Measurements from ENCODE around the gene MBNL3. TPM values are rescaled to one million over a fixed set of nuclear protein-coding genes. Genes with fewer than 3 reads are reported as not detected.

MBNL3 gene
- total RNA-seq, 1 donor from 2014 or later, result 3.1 TPM

DNA sequence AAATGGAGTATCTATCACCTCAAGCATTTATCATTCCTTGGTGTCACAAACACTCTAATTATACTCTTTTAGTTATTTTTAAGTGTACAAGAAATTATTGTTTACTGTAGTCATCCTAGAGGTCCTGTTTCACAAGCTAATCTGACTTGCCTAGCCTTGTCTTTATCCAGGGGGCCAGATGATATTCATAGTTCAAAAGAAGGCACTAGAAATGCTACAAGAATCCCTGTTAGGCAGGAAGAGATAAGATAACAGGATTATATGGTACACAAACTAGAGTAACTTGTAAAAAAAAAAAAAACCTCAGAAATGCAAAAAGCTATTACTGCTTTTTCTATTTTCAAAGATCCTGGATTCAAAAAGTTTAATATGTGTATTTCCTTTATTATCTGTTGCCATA lies 95.8 kb downstream of the MBNL3 start:
- Histone ChIP-seq H3K9me3 (no peaks in the 10 kb centered on the region), H3K4me1 (no peaks in the 10 kb centered on the region), H3K27ac (no peak overlapping the region), H3K4me3 (no peak overlapping the region), H3K27me3 (no peaks in the 10 kb centered on the region), H3K36me3 (no peaks in the 10 kb centered on the region)
- TF ChIP-seq, protein P1, sequence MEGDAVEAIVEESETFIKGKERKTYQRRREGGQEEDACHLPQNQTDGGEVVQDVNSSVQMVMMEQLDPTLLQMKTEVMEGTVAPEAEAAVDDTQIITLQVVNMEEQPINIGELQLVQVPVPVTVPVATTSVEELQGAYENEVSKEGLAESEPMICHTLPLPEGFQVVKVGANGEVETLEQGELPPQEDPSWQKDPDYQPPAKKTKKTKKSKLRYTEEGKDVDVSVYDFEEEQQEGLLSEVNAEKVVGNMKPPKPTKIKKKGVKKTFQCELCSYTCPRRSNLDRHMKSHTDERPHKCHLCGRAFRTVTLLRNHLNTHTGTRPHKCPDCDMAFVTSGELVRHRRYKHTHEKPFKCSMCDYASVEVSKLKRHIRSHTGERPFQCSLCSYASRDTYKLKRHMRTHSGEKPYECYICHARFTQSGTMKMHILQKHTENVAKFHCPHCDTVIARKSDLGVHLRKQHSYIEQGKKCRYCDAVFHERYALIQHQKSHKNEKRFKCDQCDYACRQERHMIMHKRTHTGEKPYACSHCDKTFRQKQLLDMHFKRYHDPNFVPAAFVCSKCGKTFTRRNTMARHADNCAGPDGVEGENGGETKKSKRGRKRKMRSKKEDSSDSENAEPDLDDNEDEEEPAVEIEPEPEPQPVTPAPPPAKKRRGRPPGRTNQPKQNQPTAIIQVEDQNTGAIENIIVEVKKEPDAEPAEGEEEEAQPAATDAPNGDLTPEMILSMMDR (IDR thresholded peaks at IDR 0.05), result no peak
- intact Hi-C loops (cut with DNase I), result no loop called here
- no peak for DNase-seq (ENCODE audit: low spot score in 2 of 2)

DNA sequence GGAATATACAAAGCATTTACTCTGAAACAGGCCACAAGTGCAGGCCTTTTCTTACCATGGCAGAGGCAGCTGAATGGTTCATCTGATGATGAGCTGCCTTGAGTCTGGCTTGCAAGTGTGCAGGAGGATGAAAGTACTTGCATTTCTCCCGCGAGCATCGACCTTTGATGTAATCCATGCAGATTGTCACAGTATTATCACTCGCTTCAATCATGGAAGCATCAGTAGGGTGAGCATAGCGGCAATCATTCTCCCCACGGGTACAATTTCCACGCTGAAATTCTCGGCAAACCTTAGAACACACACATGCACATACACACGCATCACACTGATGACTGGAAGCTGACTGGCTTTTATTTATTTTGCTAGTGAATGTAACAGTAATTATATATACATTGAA lies 98.0 kb downstream of the MBNL3 start:
- DNase-seq (ENCODE audit: low spot score in 2 of 2), result no peak
- no peaks in the 10 kb centered on the region for H3K9me3 ChIP-seq
- H3K36me3 ChIP-seq, result no peaks in the 10 kb centered on the region
- no peaks in the 10 kb centered on the region for H3K27me3 ChIP-seq
- H3K4me1 ChIP-seq, result no peaks in the 10 kb centered on the region
- no peak overlapping the region for H3K27ac ChIP-seq
- H3K4me3 ChIP-seq, result no peak overlapping the region
- TF ChIP-seq, protein P1 (IDR thresholded peaks at IDR 0.05), result no peak
- intact Hi-C loops (cut with DNase I), result no loop called here

DNA sequence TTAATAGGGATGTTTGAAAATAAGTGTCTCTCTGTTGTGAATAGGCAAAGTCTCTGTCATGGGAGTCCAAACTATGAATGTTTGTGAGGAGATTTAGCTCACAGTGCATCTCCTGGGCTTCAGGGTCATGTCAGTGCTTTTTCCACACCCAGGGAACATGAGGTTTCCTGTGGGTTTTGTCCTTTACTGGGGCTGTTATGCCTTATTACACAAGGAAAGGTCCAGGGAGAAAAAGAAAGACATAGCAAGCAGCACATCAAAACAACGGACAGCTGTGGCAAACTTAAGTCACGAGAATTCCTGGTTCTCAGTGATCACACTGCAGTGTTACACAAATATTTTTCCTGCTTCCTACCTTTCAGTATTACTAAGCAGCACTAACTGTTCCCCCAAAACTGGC lies 99.4 kb downstream of the MBNL3 start:
- intact Hi-C loops (cut with DNase I), result no loop called here
- H3K27me3 ChIP-seq, result no peaks in the 10 kb centered on the region
- no peaks in the 10 kb centered on the region for H3K4me1 ChIP-seq
- H3K4me3 ChIP-seq, result no peak overlapping the region
- no peak overlapping the region for H3K27ac ChIP-seq
- no peaks in the 10 kb centered on the region for H3K36me3 ChIP-seq
- H3K9me3 ChIP-seq, result no peaks in the 10 kb centered on the region
- DNase-seq (ENCODE audit: low spot score in 2 of 2), result no peak
- TF ChIP-seq, protein P1 (IDR thresholded peaks at IDR 0.05), result no peak

DNA sequence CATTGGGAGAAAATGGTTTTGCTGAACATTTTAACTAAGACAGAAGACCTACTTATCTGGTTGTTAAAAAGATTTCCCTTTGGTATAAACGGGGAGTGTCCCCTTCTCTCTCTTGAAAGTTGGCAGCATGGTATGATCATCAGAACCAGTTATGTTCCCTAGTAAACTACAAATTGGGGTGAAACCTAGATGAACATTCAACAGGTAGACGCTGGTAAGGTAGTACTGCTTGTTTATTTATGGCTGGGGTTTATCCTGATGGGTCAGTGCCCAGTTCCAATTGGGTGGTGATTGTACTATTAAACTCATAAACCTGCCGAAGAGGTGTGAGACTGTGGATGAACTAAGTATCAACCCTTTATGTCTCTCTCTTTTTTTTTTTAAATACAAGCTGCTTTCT lies 100.5 kb downstream of the MBNL3 start:
- Histone ChIP-seq H3K4me1 (no peaks in the 10 kb centered on the region), H3K36me3 (no peaks in the 10 kb centered on the region), H3K9me3 (no peaks in the 10 kb centered on the region), H3K27me3 (no peaks in the 10 kb centered on the region), H3K27ac (no peak overlapping the region), H3K4me3 (no peak overlapping the region)
- intact Hi-C loops (cut with DNase I), result no loop called here
- TF ChIP-seq, protein P1 (IDR thresholded peaks at IDR 0.05), result no peak
- no peak for DNase-seq (ENCODE audit: low spot score in 2 of 2)

DNA sequence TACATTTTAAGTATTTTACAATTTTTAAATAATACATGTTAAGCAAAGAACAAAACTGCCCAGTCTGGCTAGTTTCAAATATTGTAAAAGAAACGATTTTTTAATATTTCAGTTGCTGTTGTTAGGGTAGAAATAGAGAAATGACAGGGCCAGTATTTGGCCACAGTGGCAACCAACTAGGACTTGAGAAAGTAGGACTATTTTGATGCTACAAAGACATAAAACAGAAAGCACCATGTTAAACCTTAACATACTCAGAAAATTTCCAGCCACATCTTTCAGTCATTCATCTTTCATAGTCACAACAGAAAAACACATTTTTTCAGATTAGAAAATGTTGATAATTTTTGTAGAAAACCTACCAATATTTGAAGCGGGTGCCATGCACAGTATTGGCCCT lies 104.5 kb downstream of the MBNL3 start:
- Histone ChIP-seq H3K4me1 (no peaks in the 10 kb centered on the region), H3K27me3 (no peaks in the 10 kb centered on the region), H3K4me3 (no peak overlapping the region), H3K27ac (no peak overlapping the region), H3K36me3 (no peaks in the 10 kb centered on the region), H3K9me3 (no peaks in the 10 kb centered on the region)
- TF ChIP-seq, protein P1 (IDR thresholded peaks at IDR 0.05), result no peak
- intact Hi-C loops (cut with DNase I), result no loop called here
- no peak for DNase-seq (ENCODE audit: low spot score in 2 of 2)

DNA sequence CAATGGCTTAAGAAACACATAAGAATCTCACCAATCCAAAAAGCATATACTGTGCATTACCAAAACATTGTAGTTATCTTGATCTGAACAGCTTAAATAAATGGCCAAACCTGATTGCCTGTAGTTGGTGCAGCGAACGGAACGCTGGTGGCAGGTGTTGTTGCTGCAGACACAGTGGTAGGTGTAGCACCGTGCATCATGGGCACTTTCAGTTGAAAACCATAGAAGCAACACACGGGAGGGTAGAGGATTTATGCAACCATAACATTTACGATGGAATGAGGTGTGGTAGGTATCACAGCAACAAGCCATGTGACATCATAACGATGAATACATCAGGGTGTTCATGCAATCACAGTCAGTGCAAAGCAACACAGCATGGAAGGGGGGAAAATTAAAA lies 106.8 kb downstream of the MBNL3 start:
- H3K4me3 ChIP-seq, result no peak overlapping the region
- H3K36me3 ChIP-seq, result no peaks in the 10 kb centered on the region
- no peaks in the 10 kb centered on the region for H3K27me3 ChIP-seq
- no peak overlapping the region for H3K27ac ChIP-seq
- DNase-seq (ENCODE audit: low spot score in 2 of 2), result no peak
- H3K4me1 ChIP-seq, result no peaks in the 10 kb centered on the region
- TF ChIP-seq, protein P1 (IDR thresholded peaks at IDR 0.05), result no peak
- no peaks in the 10 kb centered on the region for H3K9me3 ChIP-seq
- intact Hi-C loops (cut with DNase I), result no loop called here
